Camera-type eye (tissue), 1 donor: ENCODE data around the gene PFKM. TPM values are rescaled to one million over a fixed set of nuclear protein-coding genes. Genes with fewer than 3 reads are reported as not detected.

Experiments
- total RNA-seq: library from RNA; depleted of rRNA; stranded (reverse); fragments of >200 nt; gene quantifications from one replicate; pipeline ENCODE4 v1.2.3, GENCODE V29; 2014

PFKM gene
- total RNA-seq, result 135 TPM

DNA sequence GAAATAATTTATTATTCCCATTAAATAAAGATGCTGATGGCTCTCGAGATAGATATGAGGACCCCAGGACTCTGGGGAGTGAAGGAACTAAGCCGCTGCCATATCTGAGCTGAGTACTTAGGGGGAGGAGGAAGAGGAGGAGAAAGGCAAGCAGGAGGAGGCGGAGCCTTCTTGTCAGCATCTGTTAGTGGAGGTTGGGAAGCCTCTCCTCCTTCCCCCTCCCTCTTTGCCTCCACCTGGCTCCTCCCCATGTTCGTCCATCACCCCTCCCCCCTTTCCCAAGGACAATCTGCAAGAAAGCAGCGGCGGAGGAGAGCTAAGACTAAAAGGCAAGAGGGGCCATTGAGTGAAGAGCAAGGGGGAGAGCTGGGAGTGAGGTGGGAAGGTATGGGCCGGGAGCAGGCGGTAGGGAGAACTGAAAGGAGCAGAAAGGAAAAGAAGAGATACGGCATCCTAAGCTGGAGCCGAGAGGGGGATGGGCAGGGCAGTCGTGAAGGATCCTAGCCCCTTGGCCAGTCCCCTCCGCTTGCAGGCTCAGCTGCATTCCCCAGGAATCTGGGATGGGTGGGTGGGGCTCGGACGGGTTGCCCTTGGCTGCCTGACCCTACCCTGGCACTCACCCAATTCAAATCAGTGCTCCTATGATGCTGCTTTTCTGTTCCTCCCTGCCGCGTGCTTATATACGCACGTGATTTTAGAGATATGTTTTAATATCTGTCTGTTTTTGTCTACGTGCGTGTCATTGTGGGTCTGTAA lies at the start of gene PFKM:
TSS of gene PFKM (plus strand) at position 287 of the 756 bp plus-strand sequence. CDS start 3,411 bp downstream, outside the sequence.

DNA sequence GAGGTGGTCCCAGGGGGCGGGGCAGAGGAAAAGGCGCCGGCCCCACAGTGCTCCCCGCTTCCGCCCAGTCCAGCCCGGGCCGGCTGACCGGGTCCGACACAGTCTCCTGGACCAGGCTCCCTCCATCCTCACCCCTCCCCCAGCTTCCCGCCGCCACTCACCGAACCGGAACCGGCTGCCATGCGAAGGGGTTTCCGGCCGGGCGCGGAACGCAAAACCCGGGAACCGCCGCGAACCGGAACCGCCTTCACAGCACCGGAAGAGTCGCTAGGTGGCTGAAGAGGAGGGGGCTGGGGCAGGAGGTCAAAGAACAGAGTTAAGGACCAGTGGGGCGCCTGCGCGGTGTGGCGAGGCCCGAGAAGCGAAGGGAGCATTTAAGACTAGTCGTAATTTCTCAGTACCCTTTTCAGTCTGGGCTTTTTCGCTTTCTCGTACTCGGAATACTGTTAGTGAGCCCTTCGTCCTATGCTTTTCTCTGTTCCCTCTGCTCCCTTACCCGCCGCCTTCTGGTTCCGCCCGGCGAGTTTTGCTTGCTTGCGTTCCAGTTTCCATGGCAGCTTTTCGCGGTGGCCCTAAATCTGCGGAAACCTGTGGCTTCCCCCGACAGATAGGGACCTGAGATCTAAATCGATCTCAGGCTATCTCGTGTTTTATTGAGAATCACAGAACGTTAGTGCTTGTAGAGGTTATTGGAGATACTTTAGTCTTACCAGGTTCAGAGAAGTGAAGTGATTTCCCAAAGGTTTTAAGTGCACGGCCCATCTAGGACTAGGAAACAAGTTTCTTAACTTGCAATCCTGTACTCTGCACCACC lies 13.1 kb upstream of the PFKM start, which contains the start of gene SENP1:
TSS of gene SENP1 (minus strand) at position 213 of the 814 bp plus-strand sequence. CDS start 4,607 bp downstream, outside the sequence.

GRCh38 chr12:48157018-48157888 lies 38.1 kb downstream of the PFKM start, which contains the start of gene ASB8:
ASB8 (minus strand) TSS chr12:48157515; CDS start chr12:48153496, 4,019 bp downstream.

GRCh38 chr12:48183091-48183875 lies 64.1 kb downstream of the PFKM start, which contains the start of gene CCDC184:
CCDC184 (plus strand) TSS chr12:48183644; CDS start chr12:48184123, 479 bp downstream.

Other genes starting within 250 kb of the PFKM start
- gene VDR, start 214.4 kb upstream of the PFKM start, total RNA-seq, result 0.88 TPM
- 108 TPM for gene TMEM106C, start 155.8 kb upstream of the PFKM start, total RNA-seq
- gene COL2A1, start 114.9 kb upstream of the PFKM start, total RNA-seq, result 150 TPM
- gene SENP1, start 13.3 kb upstream of the PFKM start, total RNA-seq, result 30.0 TPM
- 44.0 TPM for gene ASB8, start 38.2 kb downstream of the PFKM start, total RNA-seq
- gene CCDC184, start 64.3 kb downstream of the PFKM start, total RNA-seq, result 4.4 TPM
- not detected for gene OR10AD1, start 83.9 kb downstream of the PFKM start, total RNA-seq
- 51.1 TPM for gene ZNF641, start 231.6 kb downstream of the PFKM start, total RNA-seq